GM19193 (cell line): Measurements from ENCODE around the gene CMTR1.

ENCODE experiments used
- POLR2A ChIP-seq: IDR thresholded peaks from 4 replicates; pipeline ENCODE4 v1.6.1; 2011; ENCODE audit not compliant: insufficient read depth, insufficient read length; ENCODE audit errors: extremely low read depth

CMTR1 gene

GRCh38 chr6:37483252-37483901, 50.4 kb downstream of the CMTR1 start:
- no peak for TF ChIP-seq POLR2A

GRCh38 chr6:37483917-37484785, 51.1 kb downstream of the CMTR1 start:
- TF ChIP-seq POLR2A = peak; percentile 20

- no peak for TF ChIP-seq POLR2A
These were observed 51.8 kb downstream of the CMTR1 start for GRCh38 chr6:37484786-37485170.

- no peak for TF ChIP-seq POLR2A
These were observed 52.3 kb downstream of the CMTR1 start for GRCh38 chr6:37485291-37485702.

GRCh38 chr6:37486121-37486839, 53.3 kb downstream of the CMTR1 start:
- no peak for TF ChIP-seq POLR2A

GRCh38 chr6:37487591-37488380, 54.8 kb downstream of the CMTR1 start:
- TF ChIP-seq POLR2A = no peak

GRCh38 chr6:37488476-37488875, 55.5 kb downstream of the CMTR1 start:
- no peak for TF ChIP-seq POLR2A

GRCh38 chr6:37489697-37490336, 56.8 kb downstream of the CMTR1 start:
- peak; percentile 25 for TF ChIP-seq POLR2A

GRCh38 chr6:37490536-37491170, 57.6 kb downstream of the CMTR1 start:
- TF ChIP-seq POLR2A = peak; percentile 1

GRCh38 chr6:37491171-37491829, 58.3 kb downstream of the CMTR1 start:
- TF ChIP-seq POLR2A = no peak

- TF ChIP-seq POLR2A = no peak
These were observed 58.8 kb downstream of the CMTR1 start for GRCh38 chr6:37491830-37492208.

- TF ChIP-seq POLR2A = no peak
These were observed 59.4 kb downstream of the CMTR1 start for GRCh38 chr6:37492236-37492972.
